ENCODE data around the gene MKKS. TPM values are rescaled to one million over a fixed set of nuclear protein-coding genes. Genes with fewer than 3 reads are reported as not detected.

The MKKS gene
- total RNA-seq, 1 donor from 2014 or later, result 8.6 TPM

DNA sequence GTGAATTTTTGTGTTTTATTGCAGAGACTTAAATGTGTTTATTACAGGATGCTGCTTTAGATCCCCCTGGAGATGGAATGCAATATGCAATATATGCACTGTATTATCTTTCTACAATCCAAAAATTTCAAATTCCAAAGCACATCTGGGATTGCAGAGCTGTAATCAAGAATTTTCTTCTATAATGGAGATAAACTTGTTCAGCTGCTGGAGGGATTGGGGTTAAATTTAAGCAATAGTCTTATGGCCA, 66.4 kb downstream of the MKKS start:
- ChIA-PET CTCF (interaction anchor here (0.6 kb wide), 1 partner anchor 315 kb away, joined by 3 read pairs; no protein-coding TSS in a partner anchor), POLR2A (no interaction called here)
- Mint-ChIP-seq H3K4me1 (no peaks in the 10 kb centered on the region), H3K4me3 (no peak overlapping the region), H3K27me3 (peaks cover 3% of the 10 kb centered on the region), H3K9me3 (no peaks in the 10 kb centered on the region), H3K36me3 (ENCODE audit: low read depth) (no peaks in the 10 kb centered on the region), H3K27ac (no peak overlapping the region)
- DNase-seq, result no peak
- intact Hi-C loops (cut with micrococcal nuclease), result no loop called here
- no peak for TF ChIP-seq CTCF (IDR thresholded peaks at IDR 0.05)
- no peak for ATAC-seq (ENCODE audit: low read depth)

GRCh38 chr20:10366898-10367692, 66.9 kb downstream of the MKKS start:
- H3K9me3 Mint-ChIP-seq, result no peaks in the 10 kb centered on the region
- ATAC-seq (ENCODE audit: low read depth) (no peak), DNase-seq (no peak)
- peaks cover 3% of the 10 kb centered on the region for H3K27me3 Mint-ChIP-seq
- ChIA-PET POLR2A (no interaction called here), CTCF (interaction anchor here (0.6 kb wide), 1 partner anchor 314 kb away, joined by 3 read pairs; no protein-coding TSS in a partner anchor)
- H3K27ac Mint-ChIP-seq, result no peak overlapping the region
- H3K36me3 Mint-ChIP-seq (ENCODE audit: low read depth), result no peaks in the 10 kb centered on the region
- no peaks in the 10 kb centered on the region for H3K4me1 Mint-ChIP-seq
- TF ChIP-seq CTCF (IDR thresholded peaks at IDR 0.05), result no peak
- no peak overlapping the region for H3K4me3 Mint-ChIP-seq
- intact Hi-C loops (cut with micrococcal nuclease), result no loop called here

DNA sequence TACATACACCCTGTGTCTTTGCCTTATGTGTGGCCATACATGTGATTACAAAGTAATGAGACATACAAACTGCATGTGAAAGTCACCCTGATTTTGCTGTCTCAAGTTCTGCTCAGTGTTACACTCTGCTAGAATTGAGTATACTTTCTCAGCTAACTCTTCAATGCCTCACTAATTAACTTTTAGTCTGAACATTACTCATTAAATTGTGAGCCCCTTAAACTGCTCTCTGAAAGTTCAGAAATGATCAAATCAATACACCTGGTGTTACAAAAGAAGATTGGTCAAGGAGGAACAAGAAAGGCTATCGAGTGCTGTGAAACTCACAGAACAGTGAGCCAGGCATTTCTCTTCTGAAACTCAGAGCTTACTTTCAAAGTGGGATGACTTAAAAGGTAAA, 71.3 kb downstream of the MKKS start:
- DNase-seq, result no peak
- TF ChIP-seq CTCF (IDR thresholded peaks at IDR 0.05), result no peak
- ChIA-PET CTCF (no interaction called here), POLR2A (no interaction called here)
- H3K36me3 Mint-ChIP-seq (ENCODE audit: low read depth), result no peaks in the 10 kb centered on the region
- H3K27me3 Mint-ChIP-seq, result peaks cover 3% of the 10 kb centered on the region
- no peak for ATAC-seq (ENCODE audit: low read depth)
- no peak overlapping the region for H3K27ac Mint-ChIP-seq
- peaks cover 2% of the 10 kb centered on the region for H3K9me3 Mint-ChIP-seq
- intact Hi-C loops (cut with micrococcal nuclease), result no loop called here
- H3K4me3 Mint-ChIP-seq, result no peak overlapping the region
- no peaks in the 10 kb centered on the region for H3K4me1 Mint-ChIP-seq

DNA sequence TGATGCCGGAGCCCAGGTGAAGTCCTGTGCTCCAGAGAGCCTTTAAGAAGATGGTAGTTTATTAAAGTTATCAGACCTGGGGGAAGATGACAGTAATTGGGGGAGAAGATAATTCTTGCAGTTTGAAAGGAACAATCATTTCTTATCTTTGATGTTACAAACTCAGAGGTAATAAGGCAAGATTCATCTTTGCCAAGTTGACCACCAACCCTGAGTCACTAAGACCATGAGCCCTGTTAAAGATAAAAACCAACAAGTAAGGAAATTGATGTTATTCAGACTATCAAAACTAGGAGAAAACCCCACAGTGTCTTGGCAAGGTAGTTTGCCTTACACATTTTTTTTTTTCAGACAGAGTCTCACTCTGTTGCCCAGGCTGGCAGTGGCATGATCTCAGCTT, 73.1 kb downstream of the MKKS start:
- CTCF ChIA-PET, result no interaction called here
- TF ChIP-seq CTCF (IDR thresholded peaks at IDR 0.05), result no peak
- H3K36me3 Mint-ChIP-seq (ENCODE audit: low read depth), result no peaks in the 10 kb centered on the region

DNA sequence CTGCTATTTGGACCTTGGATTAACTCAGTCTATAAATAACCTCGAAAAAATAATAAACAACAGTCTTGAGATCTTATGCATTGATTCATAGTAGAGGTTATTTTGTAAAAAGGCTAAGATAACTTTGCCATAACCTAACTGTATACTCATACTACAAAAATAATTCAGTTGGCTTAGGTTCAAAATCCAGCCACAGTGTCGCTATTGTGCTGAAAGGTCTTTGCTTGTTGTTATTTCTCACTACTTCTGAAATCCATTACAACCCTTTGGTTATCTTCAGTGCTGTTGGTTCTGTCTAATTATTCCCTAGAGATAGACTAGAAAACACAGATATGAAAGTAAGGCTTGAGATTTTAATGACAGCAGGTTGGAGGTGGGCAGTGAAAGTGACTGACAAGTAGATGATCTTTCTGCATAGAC, 74.4 kb downstream of the MKKS start:
- no peak for TF ChIP-seq CTCF (IDR thresholded peaks at IDR 0.05)
- ATAC-seq (ENCODE audit: low read depth) (no peak), DNase-seq (no peak)
- no peak overlapping the region for H3K27ac Mint-ChIP-seq
- no peaks in the 10 kb centered on the region for H3K36me3 Mint-ChIP-seq (ENCODE audit: low read depth)
- H3K9me3 Mint-ChIP-seq, result peaks cover 4% of the 10 kb centered on the region
- H3K4me1 Mint-ChIP-seq, result no peaks in the 10 kb centered on the region
- CTCF ChIA-PET, result no interaction called here
- POLR2A ChIA-PET, result no interaction called here
- H3K4me3 Mint-ChIP-seq, result no peak overlapping the region
- intact Hi-C loops (cut with micrococcal nuclease), result no loop called here
- peaks cover 3% of the 10 kb centered on the region for H3K27me3 Mint-ChIP-seq

More for the DNA sequence above, 73.1 kb downstream of the MKKS start:
- POLR2A ChIA-PET, result no interaction called here
- no peak for DNase-seq
- Mint-ChIP-seq H3K27me3 (peaks cover 3% of the 10 kb centered on the region), H3K9me3 (peaks cover 4% of the 10 kb centered on the region), H3K4me1 (no peaks in the 10 kb centered on the region), H3K4me3 (no peak overlapping the region), H3K27ac (no peak overlapping the region)
- ATAC-seq (ENCODE audit: low read depth), result no peak
- intact Hi-C loops (cut with micrococcal nuclease), result no loop called here
